GM20000 (cell line): ENCODE data around the gene GRK4.

Experiments used
- DNase-seq: peaks from one replicate; pipeline ENCODE4 v3.0.0; 2012; ENCODE audit warnings: low spot score
- TF ChIP-seq, protein P1 (sequence below): IDR thresholded peaks from 2 replicates; pipeline ENCODE4 v1.5.1; 2012; ENCODE audit warnings: mild to moderate bottlenecking, control low read depth; ENCODE audit errors: extremely low read depth, missing control alignments

The GRK4 gene

DNA sequence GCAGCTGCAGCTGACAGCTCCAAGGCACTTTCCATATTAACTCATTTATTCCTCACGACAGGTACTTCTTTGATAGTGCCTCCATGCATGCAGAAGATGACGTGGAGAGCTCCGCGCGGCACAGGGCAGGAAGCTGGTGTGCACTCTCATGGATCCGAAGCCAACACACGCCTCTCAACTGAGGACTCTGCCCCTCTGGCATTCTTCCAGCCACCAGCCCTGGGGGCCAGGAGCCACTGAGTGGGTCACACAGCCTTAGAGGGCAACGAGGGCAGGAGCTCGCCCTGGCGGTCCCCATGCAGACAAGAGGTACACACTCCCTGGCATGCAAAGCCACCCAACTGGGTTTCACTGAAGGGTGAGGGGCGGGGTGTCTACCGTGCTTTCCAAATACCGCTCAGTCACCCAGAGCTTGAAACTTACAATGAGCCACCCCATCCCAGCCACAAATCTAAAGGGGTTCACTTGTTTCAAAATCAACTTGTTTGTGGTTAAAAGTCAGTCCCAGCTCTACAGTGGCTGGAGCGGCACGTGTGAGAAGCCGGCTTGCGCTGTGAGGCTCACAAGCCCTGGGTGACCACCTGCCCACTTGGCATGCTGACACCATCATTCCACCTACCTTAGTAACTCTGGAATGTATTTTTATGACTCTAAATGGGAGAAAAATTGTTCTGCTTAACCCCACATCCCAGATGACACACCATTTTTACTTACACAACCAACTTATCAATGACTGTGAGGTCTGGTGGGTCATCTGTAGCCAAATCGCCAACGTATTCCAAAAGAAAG, 16.4 kb upstream of the GRK4 start:
- TF ChIP-seq, protein P1, sequence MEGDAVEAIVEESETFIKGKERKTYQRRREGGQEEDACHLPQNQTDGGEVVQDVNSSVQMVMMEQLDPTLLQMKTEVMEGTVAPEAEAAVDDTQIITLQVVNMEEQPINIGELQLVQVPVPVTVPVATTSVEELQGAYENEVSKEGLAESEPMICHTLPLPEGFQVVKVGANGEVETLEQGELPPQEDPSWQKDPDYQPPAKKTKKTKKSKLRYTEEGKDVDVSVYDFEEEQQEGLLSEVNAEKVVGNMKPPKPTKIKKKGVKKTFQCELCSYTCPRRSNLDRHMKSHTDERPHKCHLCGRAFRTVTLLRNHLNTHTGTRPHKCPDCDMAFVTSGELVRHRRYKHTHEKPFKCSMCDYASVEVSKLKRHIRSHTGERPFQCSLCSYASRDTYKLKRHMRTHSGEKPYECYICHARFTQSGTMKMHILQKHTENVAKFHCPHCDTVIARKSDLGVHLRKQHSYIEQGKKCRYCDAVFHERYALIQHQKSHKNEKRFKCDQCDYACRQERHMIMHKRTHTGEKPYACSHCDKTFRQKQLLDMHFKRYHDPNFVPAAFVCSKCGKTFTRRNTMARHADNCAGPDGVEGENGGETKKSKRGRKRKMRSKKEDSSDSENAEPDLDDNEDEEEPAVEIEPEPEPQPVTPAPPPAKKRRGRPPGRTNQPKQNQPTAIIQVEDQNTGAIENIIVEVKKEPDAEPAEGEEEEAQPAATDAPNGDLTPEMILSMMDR, result no peak
- DNase-seq, result no peak

DNA sequence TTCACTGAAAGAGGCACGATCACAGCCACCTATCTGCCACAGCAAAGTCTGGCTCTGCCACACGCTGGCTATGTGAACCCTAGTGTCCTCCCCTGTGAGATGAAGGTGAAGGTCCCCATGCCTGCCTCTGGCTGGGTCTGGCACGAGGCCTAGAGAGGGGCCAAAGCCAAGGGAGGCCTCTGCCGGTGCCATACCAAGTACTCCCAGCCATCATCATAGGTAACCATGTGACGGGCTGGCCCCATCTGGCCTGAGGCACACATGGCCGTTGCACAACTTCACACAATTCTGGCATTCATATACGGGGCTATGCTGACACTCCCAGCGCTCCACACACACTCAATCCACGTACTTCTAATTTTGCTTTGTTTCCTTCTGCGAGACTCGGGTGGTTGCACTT, 15.4 kb upstream of the GRK4 start:
- TF ChIP-seq, protein P1, result no peak
- DNase-seq, result no peak

DNA sequence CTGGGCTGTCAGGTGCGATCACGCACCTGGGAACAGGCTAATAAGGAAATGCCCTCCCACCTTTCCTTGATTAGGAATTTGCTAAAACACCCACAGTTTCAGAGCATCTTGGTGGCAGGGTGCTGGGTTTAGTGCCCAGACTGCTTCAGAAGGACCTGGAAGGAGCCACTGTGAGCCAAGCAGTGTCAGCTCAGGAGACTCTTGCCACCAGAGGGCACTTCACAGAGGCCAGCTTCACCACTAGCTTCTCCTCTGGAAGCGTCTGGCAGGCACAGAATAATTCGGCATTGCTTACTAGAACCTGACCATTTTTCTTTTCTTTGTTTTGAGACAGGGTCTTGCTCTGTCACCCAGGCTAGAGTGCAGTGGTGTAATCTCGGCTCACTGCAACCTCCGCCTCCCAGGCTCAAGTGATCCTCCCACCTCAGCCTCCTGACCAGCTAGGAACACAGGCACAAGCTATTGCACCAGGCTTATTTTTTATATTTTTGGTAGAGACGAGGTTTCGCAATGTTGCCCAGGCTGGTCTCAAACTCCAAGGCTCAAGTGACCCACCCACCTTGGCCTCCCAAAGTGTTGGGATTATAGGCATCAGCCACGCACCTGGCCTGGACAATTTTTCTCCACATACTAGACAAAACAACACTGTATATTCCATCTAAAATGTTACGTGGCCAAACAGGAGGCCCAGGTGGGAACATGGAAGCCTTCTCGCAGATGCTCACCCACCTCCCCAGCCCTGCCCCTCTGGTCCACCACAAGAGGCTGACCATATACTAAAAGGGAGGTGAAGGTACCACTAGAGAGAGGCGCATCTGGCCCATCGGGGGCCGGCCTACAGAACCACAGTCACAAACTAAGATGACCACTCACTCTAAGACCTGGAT, 14.2 kb upstream of the GRK4 start:
- TF ChIP-seq, protein P1, result peak; percentile 26
- no peak for DNase-seq

DNA sequence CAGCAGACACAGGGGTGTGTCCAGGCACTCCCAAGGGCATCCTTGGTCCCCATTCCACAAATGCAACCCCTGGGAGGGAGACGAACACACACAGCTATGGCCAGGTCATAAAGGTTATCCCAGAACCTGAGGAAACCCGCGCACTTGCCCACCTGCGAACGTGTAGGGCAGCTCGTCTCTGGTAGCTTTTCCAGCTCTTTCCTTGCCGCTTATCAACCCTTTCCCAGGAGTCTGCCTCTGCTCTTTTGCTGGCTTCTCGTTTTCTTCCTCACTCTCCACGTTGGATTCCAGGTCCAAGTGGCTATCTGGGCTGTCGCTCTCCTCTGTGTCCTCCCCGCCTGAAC, 13.6 kb upstream of the GRK4 start:
- TF ChIP-seq, protein P1, result no peak

DNA sequence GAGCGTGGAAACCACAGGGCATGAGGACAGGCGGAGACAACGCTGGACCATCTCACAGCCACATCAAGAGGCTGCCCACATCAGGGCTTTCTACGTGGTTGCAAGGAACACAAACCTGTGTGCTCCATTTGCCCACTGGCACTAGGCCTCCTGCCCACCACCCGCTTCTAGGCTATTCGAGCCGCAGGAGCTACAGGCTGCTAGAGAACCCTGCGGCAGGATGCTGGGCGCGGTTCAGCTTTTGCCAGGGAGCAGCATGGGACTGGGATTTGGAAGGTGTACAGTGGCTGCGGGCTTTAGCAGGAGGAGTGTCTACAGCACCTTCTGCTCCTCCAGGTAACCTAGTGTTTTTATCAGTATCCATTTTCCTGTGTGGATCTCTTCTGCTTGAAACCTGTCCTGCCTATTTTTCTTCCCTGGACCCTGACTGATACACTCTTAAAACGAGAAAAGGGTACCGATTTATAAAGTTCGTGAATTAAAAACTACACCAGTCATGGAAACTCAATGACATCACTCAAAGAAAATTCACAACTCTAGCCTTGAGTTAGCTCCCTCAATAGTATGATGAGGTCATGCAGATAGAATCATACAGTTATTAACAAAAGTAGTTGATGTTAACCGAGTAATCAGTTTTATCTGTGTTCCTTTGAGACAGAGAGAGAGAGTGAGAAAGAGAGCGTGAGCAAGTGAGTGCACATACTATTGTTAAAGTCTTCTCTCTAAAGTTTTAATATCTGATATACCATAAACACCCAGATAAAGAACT, 13.0 kb upstream of the GRK4 start:
- TF ChIP-seq, protein P1, result no peak
- no peak for DNase-seq

More for the DNA sequence above, 13.6 kb upstream of the GRK4 start:
- DNase-seq, result no peak

DNA sequence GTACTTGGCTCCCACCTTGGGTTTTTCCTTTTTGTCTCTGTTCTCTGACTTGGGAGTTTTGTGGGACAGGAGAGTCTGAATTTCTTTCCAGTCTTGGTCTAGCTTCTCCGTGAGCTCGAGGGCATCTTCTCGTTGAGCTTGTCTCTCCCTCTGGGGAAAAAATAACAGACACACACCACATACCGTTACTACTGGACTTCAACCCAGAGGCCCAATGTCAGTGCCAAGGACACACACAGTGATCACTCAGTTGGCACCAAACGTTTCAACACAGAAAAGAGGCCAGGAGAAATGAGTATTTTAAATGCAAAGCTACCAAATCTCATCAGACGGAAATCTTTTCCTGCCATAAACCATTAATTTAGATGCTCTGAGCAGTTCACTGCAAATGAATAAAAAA, 9.9 kb upstream of the GRK4 start:
- TF ChIP-seq, protein P1, result no peak
- DNase-seq, result no peak
